DLD1 (cell line): ENCODE data around the gene MYO7B.

ENCODE experiments used
- in situ Hi-C: cut with HindIII; loops from 2 replicates; pipeline ENCODE4 v1.10.0; 2017; ENCODE audit warnings: low sequenced_read_pairs

MYO7B gene

DNA sequence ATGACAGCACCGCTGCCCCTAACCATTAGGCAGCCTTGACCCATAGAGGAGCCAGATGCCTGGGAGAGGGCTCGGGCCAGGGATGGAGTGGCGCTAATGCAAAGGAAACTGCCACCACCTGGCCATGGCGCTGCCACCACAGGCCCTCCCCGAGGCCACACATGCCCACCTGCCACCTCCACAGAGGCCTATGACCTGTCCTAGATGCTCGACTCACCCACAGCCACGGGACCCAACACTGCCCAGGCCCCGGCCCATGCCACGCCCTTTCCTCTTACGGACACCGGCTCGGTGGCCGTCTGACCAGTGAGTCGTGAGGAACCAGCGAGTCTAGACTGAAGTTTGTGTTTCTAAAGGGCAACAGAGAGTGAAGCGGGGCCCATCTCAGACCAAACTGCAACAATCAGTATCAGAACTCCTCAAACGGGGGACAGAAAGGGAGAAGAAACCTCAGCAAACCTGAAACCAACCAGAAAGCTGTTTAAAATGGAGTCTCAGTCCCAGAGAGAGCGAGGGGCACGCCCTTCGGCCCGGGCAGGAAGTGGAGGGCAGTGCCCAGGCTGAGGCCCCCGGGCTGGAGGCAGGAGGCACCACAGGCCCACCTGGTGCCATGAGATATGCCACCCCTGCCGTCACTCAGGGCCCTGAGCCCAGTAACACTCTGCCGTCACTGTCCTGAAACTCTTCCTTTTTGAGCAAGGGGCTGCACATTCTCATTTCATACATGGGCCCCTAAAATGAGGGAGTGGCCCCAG is 111.2 kb downstream of the MYO7B start:
- in situ Hi-C loops: no loop called here

- in situ Hi-C loops: no loop called here
These were observed 112.0 kb downstream of the MYO7B start for GRCh38 chr2:127647242-127648190.

DNA sequence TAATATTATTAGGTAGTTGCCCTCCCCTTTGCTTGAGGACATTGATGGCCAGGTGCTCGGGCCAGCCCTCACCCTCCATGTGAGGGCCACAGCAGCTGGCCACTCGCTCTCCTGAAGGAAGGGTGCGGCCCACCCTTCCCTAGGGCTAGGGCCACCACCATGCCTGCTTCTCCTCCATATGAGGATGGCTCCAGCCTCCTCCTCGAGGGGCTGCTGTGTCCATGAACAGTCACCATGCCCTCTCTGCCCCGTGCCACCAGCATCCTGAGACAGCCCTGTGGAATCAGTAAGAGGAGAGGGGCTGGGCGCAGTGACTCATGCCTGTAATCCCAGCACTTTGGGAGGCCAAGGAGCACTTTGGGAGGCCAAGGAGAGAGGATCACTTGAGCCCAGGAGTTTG is 112.8 kb downstream of the MYO7B start:
- in situ Hi-C loops: no loop called here

- in situ Hi-C loops: no loop called here
These were observed 113.7 kb downstream of the MYO7B start for GRCh38 chr2:127649100-127649611.

DNA sequence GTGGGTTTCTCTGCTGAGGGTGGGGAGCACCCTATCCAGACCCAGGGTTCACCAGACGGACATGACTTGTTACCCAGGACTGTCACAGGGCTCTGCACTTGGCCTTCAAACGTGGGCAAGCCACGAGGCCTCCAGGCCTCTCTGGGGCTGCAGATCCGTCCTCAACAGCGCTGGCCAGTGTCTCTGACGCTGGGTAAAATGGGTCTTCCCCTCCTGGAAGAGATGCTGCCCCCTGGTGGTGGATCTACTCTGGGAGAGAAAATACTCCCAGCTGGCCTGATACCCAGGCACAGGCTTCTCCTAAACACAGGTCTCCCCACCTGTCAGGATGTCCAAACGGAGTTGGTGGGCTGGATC is 114.2 kb downstream of the MYO7B start:
- in situ Hi-C loops: no loop called here

GRCh38 chr2:127650041-127650784 is 114.7 kb downstream of the MYO7B start:
- in situ Hi-C loops: no loop called here

DNA sequence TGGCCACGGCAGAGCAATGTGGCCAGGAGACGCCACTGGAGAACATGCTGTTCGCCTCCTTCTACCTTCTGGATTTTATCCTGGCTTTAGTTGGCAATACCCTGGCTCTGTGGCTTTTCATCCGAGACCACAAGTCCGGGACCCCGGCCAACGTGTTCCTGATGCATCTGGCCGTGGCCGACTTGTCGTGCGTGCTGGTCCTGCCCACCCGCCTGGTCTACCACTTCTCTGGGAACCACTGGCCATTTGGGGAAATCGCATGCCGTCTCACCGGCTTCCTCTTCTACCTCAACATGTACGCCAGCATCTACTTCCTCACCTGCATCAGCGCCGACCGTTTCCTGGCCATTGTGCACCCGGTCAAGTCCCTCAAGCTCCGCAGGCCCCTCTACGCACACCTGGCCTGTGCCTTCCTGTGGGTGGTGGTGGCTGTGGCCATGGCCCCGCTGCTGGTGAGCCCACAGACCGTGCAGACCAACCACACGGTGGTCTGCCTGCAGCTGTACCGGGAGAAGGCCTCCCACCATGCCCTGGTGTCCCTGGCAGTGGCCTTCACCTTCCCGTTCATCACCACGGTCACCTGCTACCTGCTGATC is 115.4 kb downstream of the MYO7B start:
- in situ Hi-C loops: no loop called here

- in situ Hi-C loops: no loop called here
These were observed 115.9 kb downstream of the MYO7B start for GRCh38 chr2:127651381-127651809.

DNA sequence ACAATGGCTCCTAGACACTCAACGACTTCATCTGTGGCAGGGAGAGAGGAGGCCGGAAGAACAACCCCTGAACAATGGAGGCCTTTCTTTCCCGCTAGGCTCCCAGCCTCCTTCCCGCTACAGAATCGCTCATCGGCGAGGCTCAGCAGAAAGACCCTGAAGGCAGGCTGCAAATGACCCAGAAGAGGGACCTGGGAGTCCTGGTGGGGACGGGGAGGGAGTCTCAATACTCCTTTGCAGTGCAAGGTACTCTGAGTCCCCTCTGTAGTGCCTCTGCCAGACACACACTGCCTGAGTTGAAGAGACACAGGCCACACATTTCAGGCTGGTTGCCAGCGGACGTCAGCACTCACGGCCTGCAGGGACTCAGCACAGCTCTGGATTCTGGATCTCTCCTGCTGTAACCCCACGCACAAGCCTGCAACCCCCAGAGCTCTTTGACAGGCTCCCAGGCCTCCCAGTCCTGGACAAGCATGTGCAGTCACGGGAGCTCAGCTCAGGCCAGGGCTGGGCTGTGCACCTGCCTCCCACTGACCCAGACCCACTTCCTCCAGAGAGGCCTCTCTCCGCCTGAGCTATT is 116.6 kb downstream of the MYO7B start:
- in situ Hi-C loops: no loop called here

DNA sequence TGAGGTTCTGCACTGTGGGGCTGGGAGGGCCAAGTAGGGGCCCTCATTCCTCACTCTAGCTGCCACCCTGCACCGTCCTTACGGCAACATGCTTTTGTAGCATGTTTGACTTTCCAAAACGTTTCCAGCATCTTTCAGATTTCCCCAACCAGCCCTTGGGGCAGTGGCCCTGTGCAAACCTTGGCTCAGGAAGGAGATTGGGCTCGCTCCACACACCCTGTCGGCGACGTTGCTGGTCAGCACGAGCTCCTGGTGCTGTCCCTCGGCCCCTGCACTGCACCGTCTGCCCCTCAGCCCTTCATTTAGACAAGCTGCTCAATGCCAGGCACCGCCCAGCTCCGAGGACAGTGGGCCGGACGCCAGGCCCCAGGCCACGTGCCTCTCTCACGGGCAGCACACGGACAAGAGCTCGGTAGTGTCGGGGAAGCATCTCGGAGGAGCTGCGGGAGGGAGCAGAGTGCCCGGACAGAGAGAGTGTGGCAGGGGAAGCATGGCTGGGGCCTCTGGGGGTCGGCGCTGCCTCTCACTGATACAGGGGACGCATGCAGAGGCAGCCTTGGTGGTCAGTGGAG is 117.4 kb downstream of the MYO7B start:
- in situ Hi-C loops: no loop called here

GRCh38 chr2:127653421-127654083 is 118.1 kb downstream of the MYO7B start:
- in situ Hi-C loops: no loop called here

- in situ Hi-C loops: no loop called here
These were observed 118.8 kb downstream of the MYO7B start for GRCh38 chr2:127654084-127654837.

DNA sequence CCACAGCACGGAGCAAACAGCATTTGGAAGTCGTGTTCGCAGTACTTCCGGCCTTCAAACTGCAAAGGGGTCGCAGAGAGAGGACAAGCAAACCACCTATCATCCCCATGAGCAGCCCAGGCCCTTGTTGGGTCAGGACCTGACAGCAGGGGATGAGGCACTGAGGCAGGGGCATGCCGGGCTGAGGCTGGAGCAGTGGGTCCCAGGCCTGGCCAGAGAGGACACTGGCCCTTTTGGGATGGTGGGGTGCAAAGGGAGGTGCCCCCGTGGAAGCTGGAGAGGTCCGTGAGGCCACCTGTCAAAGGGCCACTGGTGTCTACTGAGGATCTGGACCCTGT is 119.3 kb downstream of the MYO7B start:
- in situ Hi-C loops: no loop called here

DNA sequence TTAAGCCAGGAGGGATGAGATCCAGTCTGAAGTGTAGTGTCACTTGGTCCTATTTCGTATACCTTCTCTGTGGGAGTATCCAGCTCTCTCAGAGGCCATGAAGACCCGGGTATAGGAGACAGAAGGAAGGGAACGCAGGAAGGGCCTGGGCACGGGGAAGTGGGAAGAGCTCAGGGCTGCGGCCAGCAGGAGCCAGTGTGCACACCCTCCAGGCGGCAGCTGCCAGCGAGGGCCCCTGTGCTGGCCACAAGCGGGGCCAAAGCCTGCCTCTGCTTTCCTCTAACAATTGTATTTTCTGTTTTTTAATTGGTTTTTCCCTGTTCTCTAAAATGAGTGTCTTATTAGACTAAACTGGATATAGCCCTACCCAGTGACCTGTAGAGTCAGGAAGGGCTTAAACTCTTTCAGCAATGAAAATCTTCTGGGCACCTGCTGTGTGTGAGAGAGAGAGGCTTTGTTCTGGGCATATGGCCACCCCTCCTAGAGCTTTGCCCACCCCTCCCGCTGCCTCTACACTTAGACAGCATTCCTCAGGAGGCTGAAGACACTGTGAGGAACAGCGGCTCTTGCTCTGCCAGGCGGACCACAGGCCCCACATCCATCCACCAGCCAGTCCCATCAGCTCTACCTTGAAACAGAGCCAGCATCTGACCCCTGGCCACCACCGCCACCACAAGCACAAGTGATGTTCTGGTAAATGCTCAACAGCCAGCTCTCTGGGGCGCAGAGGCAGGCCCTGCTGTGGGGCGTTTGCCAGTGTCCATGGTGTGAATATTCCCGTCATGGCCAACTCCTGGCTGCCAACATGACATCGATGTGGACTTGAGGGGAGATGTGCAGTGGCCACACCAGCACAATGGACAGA is 120.0 kb downstream of the MYO7B start:
- in situ Hi-C loops: no loop called here

GRCh38 chr2:127656569-127657231 is 121.2 kb downstream of the MYO7B start:
- in situ Hi-C loops: no loop called here

- in situ Hi-C loops: no loop called here
These were observed 121.7 kb downstream of the MYO7B start for GRCh38 chr2:127657232-127657595.

DNA sequence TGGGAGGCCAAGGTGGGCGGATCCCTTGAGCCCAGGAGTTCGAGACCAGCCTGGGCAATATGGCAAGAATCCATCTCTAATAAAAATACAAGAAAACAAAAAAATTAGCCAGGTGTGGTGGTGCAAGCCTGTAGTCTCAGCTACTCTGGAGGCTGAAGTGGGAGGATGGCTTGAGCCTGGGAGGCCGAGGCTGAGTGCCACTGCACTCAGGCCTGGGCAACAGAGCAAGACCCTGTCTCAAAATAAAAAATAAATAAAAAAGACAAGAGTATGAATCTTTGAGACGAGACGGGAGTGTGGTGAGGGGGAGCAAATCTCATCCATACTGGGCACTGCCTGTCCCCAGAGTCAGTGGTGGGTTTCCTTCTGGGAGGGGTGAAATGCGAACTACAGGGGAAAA is 122.7 kb downstream of the MYO7B start:
- in situ Hi-C loops: no loop called here
